Measurements from ENCODE around the gene ACTA2.
"Not testable (repeated sequence)": the region's sequence is repeated elsewhere in the genome, so short reads cannot be mapped to it uniquely, and the experiment has no call there.

ACTA2 gene

DNA sequence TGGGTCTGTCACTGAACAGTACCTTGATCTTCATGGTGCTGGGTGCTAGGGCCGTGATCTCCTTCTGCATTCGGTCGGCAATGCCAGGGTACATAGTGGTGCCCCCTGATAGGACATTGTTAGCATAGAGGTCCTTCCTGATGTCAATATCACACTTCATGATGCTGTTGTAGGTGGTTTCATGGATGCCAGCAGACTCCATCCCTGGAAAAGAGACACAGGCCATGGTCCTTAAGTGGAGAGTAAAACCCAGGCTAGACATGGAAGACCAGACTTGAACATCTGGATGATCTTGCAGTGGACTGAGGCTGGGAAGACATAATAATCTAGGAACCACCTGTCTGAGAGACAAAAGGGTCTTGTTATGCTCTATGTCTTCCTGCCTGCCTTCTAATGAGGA lies 14.5 kb downstream of the ACTA2 start:
- TF ChIP-seq CTCF (IDR thresholded peaks at IDR 0.05; ENCODE audit: borderline replicate concordance, control extremely low read depth, extremely low read depth, insufficient read depth, missing control alignments), result no peak
- no peak for DNase-seq (ENCODE audit: low spot score)
- in situ Hi-C loops (cut with MboI; ENCODE audit: low sequenced_read_pairs, unreplicated experiment), result loop anchor here (5.0 to 10.0 kb wide), 2 partner anchors 274 to 373 kb away; no protein-coding TSS in a partner anchor

GRCh38 chr10:88936656-88937055 lies 15.9 kb downstream of the ACTA2 start:
- DNase-seq (ENCODE audit: low spot score), result no peak
- in situ Hi-C loops (cut with MboI; ENCODE audit: low sequenced_read_pairs, unreplicated experiment), result loop anchor here (5.0 to 10.0 kb wide), 2 partner anchors 276 to 372 kb away; no protein-coding TSS in a partner anchor
- TF ChIP-seq CTCF (IDR thresholded peaks at IDR 0.05; ENCODE audit: borderline replicate concordance, control extremely low read depth, extremely low read depth, insufficient read depth, missing control alignments), result no peak

- peak; percentile 91 for TF ChIP-seq CTCF (IDR thresholded peaks at IDR 0.05; ENCODE audit: borderline replicate concordance, control extremely low read depth, extremely low read depth, insufficient read depth, missing control alignments)
- DNase-seq (ENCODE audit: low spot score), result peak; percentile 35
- in situ Hi-C loops (cut with MboI; ENCODE audit: low sequenced_read_pairs, unreplicated experiment), result loop anchor here (5.0 to 10.0 kb wide), 3 partner anchors 98 to 370 kb away; no protein-coding TSS in a partner anchor
These were observed 17.5 kb downstream of the ACTA2 start for GRCh38 chr10:88934900-88935672.

GRCh38 chr10:88933564-88933963 lies 19.0 kb downstream of the ACTA2 start:
- no peak for DNase-seq (ENCODE audit: low spot score)
- TF ChIP-seq CTCF (IDR thresholded peaks at IDR 0.05; ENCODE audit: borderline replicate concordance, control extremely low read depth, extremely low read depth, insufficient read depth, missing control alignments), result no peak
- in situ Hi-C loops (cut with MboI; ENCODE audit: low sequenced_read_pairs, unreplicated experiment), result loop anchor here (5.0 to 10.0 kb wide), 2 partner anchors 96 to 369 kb away; no protein-coding TSS in a partner anchor

- DNase-seq (ENCODE audit: low spot score), result peak; percentile 29
- in situ Hi-C loops (cut with MboI; ENCODE audit: low sequenced_read_pairs, unreplicated experiment), result loop anchor here (5.0 to 10.0 kb wide), 2 partner anchors 95 to 368 kb away; no protein-coding TSS in a partner anchor
- TF ChIP-seq CTCF (IDR thresholded peaks at IDR 0.05; ENCODE audit: borderline replicate concordance, control extremely low read depth, extremely low read depth, insufficient read depth, missing control alignments), result peak; percentile 89
These were observed 19.9 kb downstream of the ACTA2 start for GRCh38 chr10:88932539-88933256.

- DNase-seq (ENCODE audit: low spot score), result not testable (repeated sequence)
- in situ Hi-C loops (cut with MboI; ENCODE audit: low sequenced_read_pairs, unreplicated experiment), result loop anchor here (5.0 to 10.0 kb wide), 2 partner anchors 95 to 367 kb away; no protein-coding TSS in a partner anchor
These were observed 20.5 kb downstream of the ACTA2 start for GRCh38 chr10:88932029-88932428.
